Activated CD4-positive, alpha-beta T cell treated with anti-CD3 and anti-CD28 coated beads, Interleukin-2, amount 10 ng/mL, durations not matched to agents 7 days and 5 days (primary cell): ENCODE data around the gene CCL13. TPM values are rescaled to one million over a fixed set of nuclear protein-coding genes. Genes with fewer than 3 reads are reported as not detected.
"Not testable (repeated sequence)": the region's sequence is repeated elsewhere in the genome, so short reads cannot be mapped to it uniquely, and the experiment has no call there.

Experiments
- CTCF ChIA-PET: fragments of 350-600 bp; sonication (Branson Sonifier 250); formaldehyde crosslinking; loops from one replicate; lab custom pipeline; 2021; ENCODE audit warnings: antibody characterized with exemption; lab: Charles Lee
- POLR2A ChIA-PET: fragments of 350-600 bp; sonication (Branson Sonifier 250); formaldehyde crosslinking; loops from one replicate; lab custom pipeline; 2021; ENCODE audit warnings: antibody characterized with exemption; lab: Charles Lee
- DNase-seq: peaks from one replicate; pipeline ENCODE4 v3.0.0-alpha.2; 2020
- H3K27ac Mint-ChIP-seq: one replicate; pipeline ENCODE4 v1.8.0; 2021; ENCODE audit warnings: mild to moderate bottlenecking, moderate library complexity, mixed read lengths
- H3K27me3 Mint-ChIP-seq: one replicate; pipeline ENCODE4 v1.8.0; 2021; ENCODE audit warnings: mixed read lengths
- H3K36me3 Mint-ChIP-seq: one replicate; pipeline ENCODE4 v1.8.0; 2021; ENCODE audit warnings: low read depth, mixed read lengths
- H3K4me1 Mint-ChIP-seq: one replicate; pipeline ENCODE4 v1.8.0; 2021; ENCODE audit warnings: mixed read lengths
- H3K4me3 Mint-ChIP-seq: one replicate; pipeline ENCODE4 v1.8.0; 2021; ENCODE audit warnings: mild to moderate bottlenecking, moderate library complexity, mixed read lengths
- H3K9me3 Mint-ChIP-seq: one replicate; pipeline ENCODE4 v1.8.0; 2021; ENCODE audit warnings: mixed read lengths
- total RNA-seq, 2 experiments: library from RNA; stranded (reverse); gene quantifications; one replicate each; pipeline ENCODE4 v1.2.3, GENCODE V29; 2021

The CCL13 gene
- total RNA-seq, result not detected

DNA sequence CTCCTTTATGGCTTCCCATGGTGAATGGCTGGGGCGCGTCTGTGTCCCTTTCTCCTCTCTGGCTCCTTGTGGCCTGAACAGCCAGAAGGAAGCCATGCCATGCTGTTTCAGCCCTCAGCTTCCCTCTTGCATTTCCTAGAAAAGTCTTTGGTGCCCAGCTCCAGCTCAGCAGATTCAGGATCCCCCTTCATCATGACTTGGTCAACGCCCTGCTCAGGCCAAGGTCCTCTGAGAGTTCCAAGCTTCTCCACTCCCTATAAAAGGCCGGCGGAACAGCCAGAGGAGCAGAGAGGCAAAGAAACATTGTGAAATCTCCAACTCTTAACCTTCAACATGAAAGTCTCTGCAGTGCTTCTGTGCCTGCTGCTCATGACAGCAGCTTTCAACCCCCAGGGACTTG lies at the start of gene CCL13:
Gene CCL13, plus strand, starts transcription at position 287 of the 400 bp plus-strand sequence. Its CDS starts 47 bp downstream, at position 334.
- Mint-ChIP-seq H3K4me3 (no peak within 1 kb of the TSS), H3K27me3 (peaks cover 36% of the 10 kb centered on the region), H3K27ac (no peak within 1 kb of the TSS), H3K4me1 (peaks cover 7% of the 10 kb centered on the region), H3K9me3 (no peaks in the 10 kb centered on the region), H3K36me3 (no peaks in the 10 kb centered on the region)
- no peak for DNase-seq
- CTCF ChIA-PET, result interaction anchor here (1.2 kb wide), 1 partner anchor 12 kb away, joined by 3 read pairs; no protein-coding TSS in a partner anchor
- POLR2A ChIA-PET, result no interaction called here

DNA sequence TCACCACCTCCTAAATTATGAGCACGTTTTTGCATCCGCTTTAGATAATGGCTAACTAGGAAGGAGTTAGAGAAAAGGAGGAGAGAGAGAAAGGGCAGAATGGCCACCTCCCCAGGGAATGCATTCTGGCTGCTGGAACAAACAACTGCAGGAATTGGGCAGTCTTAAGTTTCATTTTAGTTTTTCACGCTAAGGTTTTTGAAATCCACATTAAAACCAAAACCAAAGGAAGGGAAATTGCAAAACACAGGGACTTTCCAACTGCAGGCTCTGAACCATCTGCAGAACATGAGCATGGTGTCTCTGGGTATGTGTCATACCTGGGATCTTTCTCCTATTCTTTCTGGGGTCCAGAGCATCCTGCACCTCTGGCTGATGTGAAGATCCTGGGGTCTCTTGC lies 49.2 kb upstream of the CCL13 start:
- DNase-seq, result no peak
- peaks cover 16% of the 10 kb centered on the region for H3K4me1 Mint-ChIP-seq
- no peak overlapping the region for H3K27ac Mint-ChIP-seq
- ChIA-PET CTCF (no interaction called here), POLR2A (no interaction called here)
- peaks cover 2% of the 10 kb centered on the region for H3K27me3 Mint-ChIP-seq
- no peaks in the 10 kb centered on the region for H3K36me3 Mint-ChIP-seq
- no peaks in the 10 kb centered on the region for H3K9me3 Mint-ChIP-seq
- no peak overlapping the region for H3K4me3 Mint-ChIP-seq

DNA sequence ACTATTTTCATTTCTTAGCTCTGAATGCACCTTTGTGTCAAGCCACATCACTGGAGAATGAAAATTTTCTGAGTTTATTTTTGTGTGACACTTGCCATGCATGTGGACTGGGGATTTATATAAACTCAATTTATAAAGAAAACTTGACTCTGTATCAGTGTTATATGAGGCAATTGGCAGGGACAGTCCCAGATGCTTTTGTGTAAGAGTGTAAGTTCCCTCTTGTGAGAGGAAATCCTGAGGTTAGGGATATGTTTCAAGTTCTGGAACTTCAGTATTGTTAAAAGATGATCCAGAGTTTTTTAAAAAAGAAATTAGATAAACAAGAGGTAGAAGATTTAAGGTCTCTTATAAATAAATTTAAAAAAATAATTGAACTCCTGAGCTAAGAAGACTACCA lies 47.9 kb upstream of the CCL13 start:
- CTCF ChIA-PET, result no interaction called here
- no peak overlapping the region for H3K4me3 Mint-ChIP-seq
- no peaks in the 10 kb centered on the region for H3K36me3 Mint-ChIP-seq
- POLR2A ChIA-PET, result no interaction called here
- peaks cover 9% of the 10 kb centered on the region for H3K27me3 Mint-ChIP-seq
- no peaks in the 10 kb centered on the region for H3K9me3 Mint-ChIP-seq
- peaks cover 16% of the 10 kb centered on the region for H3K4me1 Mint-ChIP-seq
- no peak for DNase-seq
- no peak overlapping the region for H3K27ac Mint-ChIP-seq

- Mint-ChIP-seq H3K27me3 (peaks cover 28% of the 10 kb centered on the region), H3K4me1 (peaks cover 16% of the 10 kb centered on the region), H3K27ac (no peak overlapping the region), H3K36me3 (no peaks in the 10 kb centered on the region), H3K9me3 (no peaks in the 10 kb centered on the region), H3K4me3 (no peak overlapping the region)
- ChIA-PET CTCF (interaction anchor here (0.6 kb wide), 1 partner anchor 870 kb away, joined by 3 read pairs; no protein-coding TSS in a partner anchor), POLR2A (no interaction called here)
- no peak for DNase-seq
Observed at GRCh38 chr17:34311291-34311690, 45.0 kb upstream of the CCL13 start.

DNA sequence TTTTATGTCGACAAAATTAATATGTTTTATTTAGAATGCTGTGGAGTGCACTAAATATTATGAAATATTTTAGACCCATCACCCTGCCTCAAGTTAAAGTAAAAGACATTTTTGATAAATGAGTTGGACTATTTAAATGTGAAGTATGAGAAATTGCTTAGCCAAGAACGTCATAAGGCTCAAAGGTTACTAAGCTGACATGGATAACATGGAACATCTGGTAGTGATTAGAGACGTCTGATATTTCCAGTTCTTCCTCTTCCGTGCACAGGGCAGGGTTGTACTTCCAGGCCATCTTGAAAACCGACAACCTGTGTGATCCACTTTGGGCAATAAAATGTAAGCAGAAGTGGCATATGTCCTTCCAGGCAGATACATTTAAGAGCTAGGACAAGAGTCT lies 44.2 kb upstream of the CCL13 start:
- Mint-ChIP-seq H3K9me3 (no peaks in the 10 kb centered on the region), H3K4me3 (no peak overlapping the region), H3K4me1 (peaks cover 11% of the 10 kb centered on the region), H3K27ac (no peak overlapping the region), H3K36me3 (no peaks in the 10 kb centered on the region), H3K27me3 (peaks cover 31% of the 10 kb centered on the region)
- POLR2A ChIA-PET, result no interaction called here
- DNase-seq, result no peak
- CTCF ChIA-PET, result no interaction called here

GRCh38 chr17:34313164-34313563 lies 43.1 kb upstream of the CCL13 start:
- H3K27ac Mint-ChIP-seq, result no peak overlapping the region
- ChIA-PET POLR2A (no interaction called here), CTCF (no interaction called here)
- no peaks in the 10 kb centered on the region for H3K9me3 Mint-ChIP-seq
- no peak for DNase-seq
- H3K36me3 Mint-ChIP-seq, result no peaks in the 10 kb centered on the region
- H3K27me3 Mint-ChIP-seq, result peaks cover 35% of the 10 kb centered on the region
- no peak overlapping the region for H3K4me3 Mint-ChIP-seq
- peaks cover 3% of the 10 kb centered on the region for H3K4me1 Mint-ChIP-seq

DNA sequence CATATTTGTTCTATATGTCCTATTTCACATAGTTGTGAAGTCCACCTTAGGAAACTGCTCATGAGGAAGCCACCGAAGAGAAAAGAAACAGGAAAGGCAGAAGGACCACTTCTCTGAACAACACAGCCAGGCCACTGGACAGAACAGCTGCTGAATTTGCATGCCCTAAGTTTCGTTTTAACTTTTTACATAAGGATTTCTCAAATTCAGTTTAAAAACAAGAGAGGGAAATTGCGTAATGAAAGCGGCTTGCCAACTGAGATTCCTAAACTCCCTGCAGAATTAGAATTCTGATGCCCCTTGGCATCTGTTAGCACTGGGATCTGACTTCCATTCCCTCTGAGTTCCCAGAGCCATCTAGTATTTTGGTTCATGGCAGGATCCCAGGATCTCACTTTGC lies 42.0 kb upstream of the CCL13 start:
- ChIA-PET CTCF (no interaction called here), POLR2A (no interaction called here)
- DNase-seq, result no peak
- H3K27ac Mint-ChIP-seq, result no peak overlapping the region
- H3K27me3 Mint-ChIP-seq, result peaks cover 35% of the 10 kb centered on the region
- no peaks in the 10 kb centered on the region for H3K9me3 Mint-ChIP-seq
- no peaks in the 10 kb centered on the region for H3K36me3 Mint-ChIP-seq
- no peaks in the 10 kb centered on the region for H3K4me1 Mint-ChIP-seq
- H3K4me3 Mint-ChIP-seq, result no peak overlapping the region

GRCh38 chr17:34318474-34318873 lies 37.8 kb upstream of the CCL13 start:
- ChIA-PET POLR2A (no interaction called here), CTCF (interaction anchor here (1.1 kb wide), 1 partner anchor 43 kb away, joined by 3 read pairs; no protein-coding TSS in a partner anchor)
- no peaks in the 10 kb centered on the region for H3K4me1 Mint-ChIP-seq
- H3K4me3 Mint-ChIP-seq, result no peak overlapping the region
- no peak overlapping the region for H3K27ac Mint-ChIP-seq
- H3K27me3 Mint-ChIP-seq, result peaks cover 31% of the 10 kb centered on the region
- no peak for DNase-seq
- H3K36me3 Mint-ChIP-seq, result no peaks in the 10 kb centered on the region
- no peaks in the 10 kb centered on the region for H3K9me3 Mint-ChIP-seq

DNA sequence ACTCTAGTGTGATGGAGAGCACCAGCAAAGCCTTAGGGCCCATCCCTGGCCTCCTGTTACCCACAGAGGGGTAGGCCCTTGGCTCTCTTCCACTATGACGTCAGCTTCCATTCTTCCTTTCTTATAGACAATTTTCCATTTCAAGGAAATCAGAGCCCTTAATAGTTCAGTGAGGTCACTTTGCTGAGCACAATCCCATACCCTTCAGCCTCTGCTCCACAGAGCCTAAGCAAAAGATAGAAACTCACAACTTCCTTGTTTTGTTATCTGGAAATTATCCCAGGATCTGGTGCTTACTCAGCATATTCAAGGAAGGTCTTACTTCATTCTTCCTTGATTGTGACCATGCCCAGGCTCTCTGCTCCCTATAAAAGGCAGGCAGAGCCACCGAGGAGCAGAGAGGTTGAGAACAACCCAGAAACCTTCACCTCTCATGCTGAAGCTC lies 37.2 kb upstream of the CCL13 start, which contains the start of gene CCL8:
Gene CCL8, plus strand, starts transcription at position 397 of the 445 bp plus-strand sequence. CDS start 67 bp downstream, outside the sequence.
- ChIA-PET CTCF (interaction anchor here (1.1 kb wide), 1 partner anchor 42 kb away, joined by 3 read pairs; no protein-coding TSS in a partner anchor), POLR2A (no interaction called here)
- Mint-ChIP-seq H3K4me3 (no peak within 1 kb of the TSS), H3K9me3 (no peaks in the 10 kb centered on the region), H3K36me3 (no peaks in the 10 kb centered on the region), H3K4me1 (no peaks in the 10 kb centered on the region), H3K27me3 (peaks cover 29% of the 10 kb centered on the region), H3K27ac (no peak within 1 kb of the TSS)
- no peak for DNase-seq

- ChIA-PET POLR2A (interaction anchor here (0.6 kb wide), 1 partner anchor 13 kb away, joined by 3 read pairs; no protein-coding TSS in a partner anchor), CTCF (interaction anchor here (0.6 to 1.7 kb wide), 2 partner anchors 40 to 50 kb away, joined by 3 to 5 read pairs; no protein-coding TSS in a partner anchor)
- Mint-ChIP-seq H3K4me1 (no peaks in the 10 kb centered on the region), H3K27ac (no peak overlapping the region), H3K9me3 (peaks cover 5% of the 10 kb centered on the region), H3K36me3 (no peaks in the 10 kb centered on the region), H3K27me3 (peaks cover 24% of the 10 kb centered on the region), H3K4me3 (no peak overlapping the region)
- no peak for DNase-seq
Observed at GRCh38 chr17:34321964-34322363, 34.3 kb upstream of the CCL13 start.

DNA sequence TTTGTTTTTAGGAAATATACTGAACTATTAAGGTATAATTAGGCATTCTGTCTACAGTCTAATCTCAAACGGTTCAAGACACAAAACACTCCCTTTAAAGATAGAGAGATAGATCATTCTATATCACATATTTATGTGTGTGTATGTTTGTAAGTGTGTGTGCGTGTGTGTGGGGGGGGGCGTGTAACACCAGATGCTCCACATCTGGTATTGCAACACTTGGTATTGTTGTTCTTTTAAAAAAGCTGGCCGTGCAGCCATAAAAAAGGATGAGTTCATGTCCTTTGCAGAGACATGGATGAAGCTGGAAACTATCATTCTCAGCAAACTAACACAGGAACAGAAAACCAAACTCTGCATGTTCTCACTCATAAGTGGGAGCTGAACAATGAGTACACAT lies 28.7 kb upstream of the CCL13 start:
- H3K4me3 Mint-ChIP-seq, POLR2A ChIA-PET, DNase-seq, H3K36me3 Mint-ChIP-seq, H3K9me3 Mint-ChIP-seq, H3K27ac Mint-ChIP-seq, H3K4me1 Mint-ChIP-seq: not testable (repeated sequence)
- H3K27me3 Mint-ChIP-seq, result peaks cover 49% of the 10 kb centered on the region
- CTCF ChIA-PET, result interaction anchor here (1.0 kb wide), 1 partner anchor 34 kb away, joined by 4 read pairs; no protein-coding TSS in a partner anchor

- Mint-ChIP-seq H3K4me3 (no peak overlapping the region), H3K27ac (no peak overlapping the region), H3K9me3 (no peaks in the 10 kb centered on the region), H3K27me3 (peaks cover 41% of the 10 kb centered on the region), H3K4me1 (no peaks in the 10 kb centered on the region), H3K36me3 (no peaks in the 10 kb centered on the region)
- no peak for DNase-seq
- CTCF ChIA-PET, result no interaction called here
- POLR2A ChIA-PET, result no interaction called here
Observed at GRCh38 chr17:34337701-34338100, 18.6 kb upstream of the CCL13 start.

GRCh38 chr17:34339138-34339770 lies 17.0 kb upstream of the CCL13 start:
- H3K4me1 Mint-ChIP-seq, result no peaks in the 10 kb centered on the region
- no peak overlapping the region for H3K4me3 Mint-ChIP-seq
- POLR2A ChIA-PET, result no interaction called here

More at GRCh38 chr17:34339138-34339770, 17.0 kb upstream of the CCL13 start:
- Mint-ChIP-seq H3K27ac (no peak overlapping the region), H3K36me3 (no peaks in the 10 kb centered on the region), H3K9me3 (no peaks in the 10 kb centered on the region), H3K27me3 (peaks cover 48% of the 10 kb centered on the region)
- CTCF ChIA-PET, result interaction anchor here (0.6 kb wide), 1 partner anchor 776 kb away, joined by 3 read pairs; no protein-coding TSS in a partner anchor
- DNase-seq, result no peak
